Keratinocyte (primary cell): ENCODE data around the gene PTK6. TPM values are rescaled to one million over a fixed set of nuclear protein-coding genes. Genes with fewer than 3 reads are reported as not detected.

Source experiments
- DNase-seq: peaks from one replicate; pipeline ENCODE4 v3.0.0-alpha.2; 2011; ENCODE audit warnings: low read depth, missing footprints, low spot score
- FAIRE-seq: peaks from 2 replicates; lab custom pipeline; 2011; peaks lifted over from hg19 to GRCh38; lab: Jason Lieb, UNC
- H2AFZ ChIP-seq: 2 replicates; pipeline ENCODE4 v1.6.0; 2012; ENCODE audit warnings: low read length, control low read depth, inconsistent platforms; ENCODE audit not compliant: control insufficient read depth
- H3K27ac ChIP-seq: 2 replicates; pipeline ENCODE4 v1.5.1; 2011; ENCODE audit warnings: low read length; ENCODE audit not compliant: control insufficient read depth, insufficient read depth
- H3K27me3 ChIP-seq: 3 replicates; pipeline ENCODE4 v1.6.0; 2011; ENCODE audit warnings: low read length; ENCODE audit not compliant: control insufficient read depth, insufficient read depth; ENCODE audit errors: extremely low read depth
- H3K36me3 ChIP-seq, 2 experiments: 2 replicates in 1 of 2; 3 replicates in 1 of 2; pipeline ENCODE4 v1.5.1; 2011; ENCODE audit warnings: low read length in 2 of 2, mild to moderate bottlenecking in 1 of 2; ENCODE audit not compliant: control insufficient read depth in 2 of 2, insufficient read depth in 2 of 2; ENCODE audit errors: extremely low read depth in 1 of 2
- H3K4me1 ChIP-seq: 3 replicates; pipeline ENCODE4 v1.5.1; 2011; ENCODE audit warnings: low read length; ENCODE audit not compliant: control insufficient read depth, insufficient read depth; ENCODE audit errors: extremely low read depth
- H3K4me2 ChIP-seq: 3 replicates; pipeline ENCODE4 v1.6.0; 2011; ENCODE audit warnings: low read depth, low read length; ENCODE audit not compliant: control insufficient read depth, insufficient read depth; ENCODE audit errors: extremely low read depth
- H3K4me3 ChIP-seq, 3 experiments: fragments of 200-600 bp in 1 of 3; sonication (generic) in 1 of 3; 2 replicates in 2 of 3; 3 replicates in 1 of 3; pipeline ENCODE4 v1.5.1; 2011 to 2016; ENCODE audit warnings: low read length in 3 of 3, mild to moderate bottlenecking in 3 of 3, control low read depth in 2 of 3, inconsistent platforms in 1 of 3, low read depth in 1 of 3, mixed read lengths in 1 of 3, mixed run types in 1 of 3, moderate library complexity in 1 of 3; ENCODE audit not compliant: control insufficient read depth in 2 of 3, insufficient read depth in 2 of 3; ENCODE audit errors: extremely low read depth in 1 of 3
- H3K79me2 ChIP-seq: 2 replicates; pipeline ENCODE4 v1.6.0; 2012; ENCODE audit warnings: low read length; ENCODE audit not compliant: control insufficient read depth, insufficient read depth
- H3K9ac ChIP-seq: 3 replicates; pipeline ENCODE4 v1.6.0; 2011; ENCODE audit warnings: low read length; ENCODE audit not compliant: control insufficient read depth, insufficient read depth; ENCODE audit errors: extremely low read depth
- H3K9me1 ChIP-seq: 3 replicates; pipeline ENCODE4 v1.6.0; 2011; ENCODE audit warnings: low read length; ENCODE audit not compliant: control insufficient read depth, insufficient read depth; ENCODE audit errors: extremely low read depth
- H3K9me3 ChIP-seq: 2 replicates; pipeline ENCODE4 v1.5.1; 2012; ENCODE audit warnings: low read depth, low read length; ENCODE audit not compliant: control insufficient read depth
- H4K20me1 ChIP-seq: 3 replicates; pipeline ENCODE4 v1.6.0; 2011; ENCODE audit warnings: low read length; ENCODE audit not compliant: control insufficient read depth, insufficient read depth; ENCODE audit errors: extremely low read depth
- CTCF ChIP-seq, 3 experiments: IDR thresholded peaks in 1 of 3; conservative IDR thresholded peaks in 1 of 3; optimal IDR thresholded peaks in 1 of 3; 2 replicates in 2 of 3; 3 replicates in 1 of 3; pipeline versions ENCODE3 to v1.5.1; 2011; ENCODE audit warnings: low read length in 3 of 3, mild to moderate bottlenecking in 3 of 3, moderate library complexity in 2 of 3, control low read depth in 1 of 3, inconsistent platforms in 1 of 3; ENCODE audit not compliant: insufficient read depth in 2 of 3; ENCODE audit errors: extremely low read depth in 1 of 3
- EZH2 ChIP-seq: IDR thresholded peaks from one replicate; pipeline ENCODE4 v1.6.1; 2012; ENCODE audit warnings: inconsistent platforms, mild to moderate bottlenecking, low read length, moderate library complexity
- dilution Hi-C: fragments of 300-500 bp; cut with MboI; formaldehyde crosslinking; loops from one replicate; pipeline ENCODE4 v1.7.0; 2020; ENCODE audit warnings: low sequenced_read_pairs; ENCODE audit not compliant: extremely low pct_ligation_motif_present
- polyA plus RNA-seq, 5 experiments: library from polyadenylated mRNA; depleted of rRNA in 3 of 5; stranded (reverse) in 3 of 5; stranded (forward) in 1 of 5; unstranded in 1 of 5; fragments of >200 nt; gene quantifications; 1 replicate in 1 of 5; 2 replicates in 3 of 5; 3 replicates in 1 of 5; pipeline versions ENCODE4 v1.2.1 to v1.2.3, GENCODE V29; 2011 to 2012; ENCODE audit warnings: missing spikeins in 2 of 5, low read depth in 1 of 5, low replicate concordance in 1 of 5

Gene PTK6
- polyA plus RNA-seq, 1 donor (not counting 4 experiments of a cell fraction or from before 2014, with no cell fraction given), result 28.5 TPM

DNA sequence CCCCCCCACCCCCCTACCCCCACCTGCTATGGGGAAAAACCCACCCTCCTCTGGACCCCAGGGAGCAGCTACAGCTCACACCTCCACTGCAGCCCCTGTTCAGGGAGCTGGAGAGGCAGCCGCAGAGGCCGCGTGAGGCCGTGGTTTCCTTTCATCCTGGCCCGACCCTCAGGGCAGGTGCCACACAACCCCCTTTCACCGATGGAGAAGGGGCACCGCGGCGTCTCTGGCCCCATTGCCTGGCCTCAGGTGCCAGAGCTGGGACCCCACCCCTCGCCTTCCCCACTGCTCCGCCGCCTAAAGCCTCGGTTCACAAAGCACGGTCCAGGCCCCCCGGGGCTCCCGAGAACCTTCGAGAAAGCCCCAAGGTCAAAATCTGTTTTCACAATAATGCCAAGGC lies 52.9 kb downstream of the PTK6 start:
- no peaks in the 10 kb centered on the region for H3K9me3 ChIP-seq
- no peaks in the 10 kb centered on the region for H3K9me1 ChIP-seq
- dilution Hi-C loops, result no loop called here
- DNase-seq (no peak), FAIRE-seq (no peak)
- no peak overlapping the region for H3K4me2 ChIP-seq
- H3K27ac ChIP-seq, result no peak overlapping the region
- no peaks in the 10 kb centered on the region for H3K79me2 ChIP-seq
- no peak for TF ChIP-seq EZH2
- no peak for TF ChIP-seq CTCF (optimal IDR thresholded peaks at IDR 0.05 in 1 of 3, IDR thresholded peaks at IDR 0.05 in 1 of 3, conservative IDR thresholded peaks at IDR 0.05 in 1 of 3; ENCODE audit: extremely low read depth in 1 of 3, insufficient read depth in 2 of 3, low read length in 3 of 3)
- H3K27me3 ChIP-seq, result peaks cover 57% of the 10 kb centered on the region
- no peaks in the 10 kb centered on the region for H3K36me3 ChIP-seq
- no peak overlapping the region for H3K4me3 ChIP-seq
- H3K9ac ChIP-seq, result no peak overlapping the region
- no peak overlapping the region for H2AFZ ChIP-seq
- no peaks in the 10 kb centered on the region for H3K4me1 ChIP-seq
- H4K20me1 ChIP-seq, result no peaks in the 10 kb centered on the region

DNA sequence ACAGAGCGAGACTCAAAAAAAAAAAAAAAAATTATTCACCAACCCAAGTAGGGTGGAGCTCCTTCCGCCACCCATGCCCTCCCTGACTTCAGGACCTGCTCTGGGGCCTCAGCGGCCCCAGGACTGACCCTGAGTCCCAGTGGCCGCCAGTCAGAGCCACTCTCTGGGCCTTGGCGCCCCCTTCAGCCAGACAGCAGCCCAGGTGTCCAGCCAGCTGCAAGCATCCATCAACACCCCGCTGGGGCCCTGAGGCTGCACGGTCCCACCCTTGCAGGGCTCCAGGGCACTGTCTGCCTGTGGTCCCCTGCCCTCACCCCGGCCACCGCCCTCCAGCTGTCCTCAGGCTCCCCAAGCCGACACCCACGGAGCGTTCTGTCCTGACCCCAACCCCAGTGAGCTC lies 53.3 kb downstream of the PTK6 start:
- Histone ChIP-seq H3K27ac (no peak overlapping the region), H4K20me1 (no peaks in the 10 kb centered on the region), H3K4me3 (no peak overlapping the region), H3K9me3 (no peaks in the 10 kb centered on the region), H2AFZ (no peak overlapping the region), H3K36me3 (no peaks in the 10 kb centered on the region), H3K27me3 (peaks cover 55% of the 10 kb centered on the region), H3K4me2 (no peak overlapping the region), H3K9me1 (no peaks in the 10 kb centered on the region), H3K79me2 (no peaks in the 10 kb centered on the region), H3K4me1 (no peaks in the 10 kb centered on the region), H3K9ac (no peak overlapping the region)
- FAIRE-seq (no peak), DNase-seq (no peak)
- dilution Hi-C loops, result no loop called here
- peak in 2 of 3 experiments; percentile 6 to 32 for TF ChIP-seq CTCF (optimal IDR thresholded peaks at IDR 0.05 in 1 of 3, IDR thresholded peaks at IDR 0.05 in 1 of 3, conservative IDR thresholded peaks at IDR 0.05 in 1 of 3; ENCODE audit: extremely low read depth in 1 of 3, insufficient read depth in 2 of 3, low read length in 3 of 3)
- TF ChIP-seq EZH2, result no peak
